Muscle of leg (tissue), 11 donors: Measurements from ENCODE around the gene NPR2. TPM values are rescaled to one million over a fixed set of nuclear protein-coding genes. Genes with fewer than 3 reads are reported as not detected.

Experiments used
- DNase-seq: peaks from one replicate; pipeline ENCODE4 v3.0.0; 2013
- H3K27ac ChIP-seq: one replicate; pipeline ENCODE4 v1.5.1; 2013; ENCODE audit warnings: mild to moderate bottlenecking, low read length, control low read depth
- H3K27me3 ChIP-seq: one replicate; pipeline ENCODE4 v1.6.1; 2013; ENCODE audit warnings: low read length; ENCODE audit not compliant: control insufficient read depth, insufficient read depth
- H3K36me3 ChIP-seq: one replicate; pipeline ENCODE4 v1.6.1; 2013; ENCODE audit warnings: low read length; ENCODE audit not compliant: control insufficient read depth, insufficient read depth
- H3K4me1 ChIP-seq: one replicate; pipeline ENCODE4 v1.6.1; 2013; ENCODE audit warnings: low read length; ENCODE audit not compliant: control insufficient read depth, insufficient read depth
- H3K4me3 ChIP-seq: one replicate; pipeline ENCODE4 v1.5.1; 2013; ENCODE audit warnings: low read length, control low read depth
- H3K9me3 ChIP-seq: replicated peaks from 2 replicates; pipeline ENCODE4 v1.6.1; 2013; ENCODE audit warnings: low read depth, low read length; ENCODE audit not compliant: control insufficient read depth
- WGBS: methylation state at CpG from one replicate; pipeline ENCODE4 v1.1.5; 2013; ENCODE audit warnings: missing lambda C conversion rate; ENCODE audit not compliant: insufficient coverage; 5-methylcytosine and 5-hydroxymethylcytosine counted together
- polyA plus RNA-seq, 8 donors: library from polyadenylated mRNA; unstranded; fragments of 120-200 nt; gene quantifications; one replicate each; pipeline versions ENCODE4 v1.2.1 to v1.2.3, GENCODE V29; 2013; ENCODE audit warnings: inconsistent platforms in 1 of 8, low replicate concordance in 1 of 8; ENCODE audit not compliant: insufficient read length in 8 of 8, insufficient read depth in 1 of 8
- total RNA-seq: library from RNA; stranded (reverse); fragments of 120-200 nt; gene quantifications from one replicate; pipeline ENCODE4 v1.2.4, GENCODE V29; 2013

The NPR2 gene
- total and polyA plus RNA-seq, 9 donors: 16.8 to 37.3 (median 27.0) TPM

- WGBS: no CpG with 5 or more reads among the region's 3 CpGs
- H3K4me1 ChIP-seq: peaks cover 4% of the 10 kb centered on the region
- no peaks in the 10 kb centered on the region for H3K36me3 ChIP-seq
- H3K27ac ChIP-seq: no peak overlapping the region
- no peaks in the 10 kb centered on the region for H3K9me3 ChIP-seq
- DNase-seq: no peak
- H3K27me3 ChIP-seq: no peaks in the 10 kb centered on the region
- no peak overlapping the region for H3K4me3 ChIP-seq
Measured at GRCh38 chr9:35778496-35778895, 12.9 kb upstream of the NPR2 start.

DNA sequence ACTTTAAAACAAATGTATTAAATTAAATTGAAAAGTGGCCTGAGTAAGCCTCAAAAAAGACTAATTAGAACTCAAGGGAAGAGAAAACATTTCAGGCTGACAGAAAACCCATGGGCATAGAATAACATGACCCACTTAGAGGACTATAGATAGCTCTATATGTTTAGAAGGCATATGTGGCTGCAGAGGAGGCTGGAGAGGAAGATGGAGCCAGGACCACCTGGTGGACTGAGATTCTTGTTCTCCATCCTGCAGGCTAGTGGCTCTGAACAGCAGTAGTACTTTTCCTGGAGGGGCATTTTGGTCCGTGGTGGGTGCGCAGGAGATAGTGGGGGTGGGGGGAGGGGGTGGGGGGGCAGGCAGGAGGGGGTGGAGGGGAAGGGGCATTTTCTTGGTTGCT is 10.3 kb upstream of the NPR2 start:
- Histone ChIP-seq H3K9me3 (no peaks in the 10 kb centered on the region), H3K27ac (no peak overlapping the region), H3K27me3 (no peaks in the 10 kb centered on the region), H3K4me1 (no peaks in the 10 kb centered on the region), H3K4me3 (no peak overlapping the region), H3K36me3 (no peaks in the 10 kb centered on the region)
- DNase-seq: no peak
- no CpG with 5 or more reads among the region's 2 CpGs for WGBS

- Histone ChIP-seq H3K4me3 (no peak overlapping the region), H3K9me3 (no peaks in the 10 kb centered on the region), H3K36me3 (no peaks in the 10 kb centered on the region), H3K4me1 (no peaks in the 10 kb centered on the region), H3K27me3 (no peaks in the 10 kb centered on the region), H3K27ac (no peak overlapping the region)
- DNase-seq: no peak
Measured at GRCh38 chr9:35783418-35783817, 8.0 kb upstream of the NPR2 start.

- Histone ChIP-seq H3K36me3 (no peaks in the 10 kb centered on the region), H3K4me1 (peaks cover 31% of the 10 kb centered on the region), H3K4me3 (no peak overlapping the region), H3K27me3 (peaks cover 7% of the 10 kb centered on the region), H3K27ac (no peak overlapping the region), H3K9me3 (no peaks in the 10 kb centered on the region)
- DNase-seq: no peak
- WGBS: no CpG with 5 or more reads among the region's 2 CpGs
Measured at GRCh38 chr9:35789541-35789940, 1.9 kb upstream of the NPR2 start.

GRCh38 chr9:35790025-35790384 is 1.4 kb upstream of the NPR2 start:
- Histone ChIP-seq H3K27me3 (peaks cover 7% of the 10 kb centered on the region), H3K36me3 (no peaks in the 10 kb centered on the region), H3K9me3 (no peaks in the 10 kb centered on the region), H3K4me1 (peaks cover 31% of the 10 kb centered on the region), H3K27ac (no peak overlapping the region), H3K4me3 (no peak overlapping the region)
- no peak for DNase-seq
- 38% methylated on average over 3 of the region's 4 CpGs for WGBS

- DNase-seq: peak; percentile 93
- peak overlapping the region; percentile 28 for H3K4me3 ChIP-seq
- no peaks in the 10 kb centered on the region for H3K36me3 ChIP-seq
- H3K4me1 ChIP-seq: peaks cover 31% of the 10 kb centered on the region
- peaks cover 7% of the 10 kb centered on the region for H3K27me3 ChIP-seq
- 22% methylated on average over 30 of the region's 37 CpGs for WGBS
- H3K9me3 ChIP-seq: no peaks in the 10 kb centered on the region
- peak overlapping the region; percentile 45 for H3K27ac ChIP-seq
Measured at GRCh38 chr9:35790385-35791296, 750 bp upstream of the NPR2 start.

GRCh38 chr9:35792024-35792813 is 828 bp downstream of the NPR2 start:
- Histone ChIP-seq H3K27me3 (peaks cover 7% of the 10 kb centered on the region), H3K27ac (no peak overlapping the region), H3K4me1 (peaks cover 31% of the 10 kb centered on the region), H3K9me3 (no peaks in the 10 kb centered on the region), H3K36me3 (no peaks in the 10 kb centered on the region), H3K4me3 (peak overlapping the region; percentile 69)
- DNase-seq: no peak
- WGBS: 74% methylated on average over 25 of the region's 34 CpGs

GRCh38 chr9:35792826-35793225 is 1.4 kb downstream of the NPR2 start:
- Histone ChIP-seq H3K36me3 (no peaks in the 10 kb centered on the region), H3K27ac (no peak overlapping the region), H3K9me3 (no peaks in the 10 kb centered on the region), H3K27me3 (peaks cover 7% of the 10 kb centered on the region), H3K4me3 (no peak overlapping the region), H3K4me1 (peaks cover 31% of the 10 kb centered on the region)
- no peak for DNase-seq
- WGBS: 78% methylated on average over 14 of the region's 14 CpGs

- DNase-seq: no peak
- WGBS: 35% methylated on average over 2 of the region's 2 CpGs
- Histone ChIP-seq H3K27me3 (peaks cover 7% of the 10 kb centered on the region), H3K4me3 (no peak overlapping the region), H3K4me1 (peaks cover 31% of the 10 kb centered on the region), H3K9me3 (no peaks in the 10 kb centered on the region), H3K36me3 (no peaks in the 10 kb centered on the region), H3K27ac (no peak overlapping the region)
Measured at GRCh38 chr9:35793461-35793860, 2.1 kb downstream of the NPR2 start.

DNA sequence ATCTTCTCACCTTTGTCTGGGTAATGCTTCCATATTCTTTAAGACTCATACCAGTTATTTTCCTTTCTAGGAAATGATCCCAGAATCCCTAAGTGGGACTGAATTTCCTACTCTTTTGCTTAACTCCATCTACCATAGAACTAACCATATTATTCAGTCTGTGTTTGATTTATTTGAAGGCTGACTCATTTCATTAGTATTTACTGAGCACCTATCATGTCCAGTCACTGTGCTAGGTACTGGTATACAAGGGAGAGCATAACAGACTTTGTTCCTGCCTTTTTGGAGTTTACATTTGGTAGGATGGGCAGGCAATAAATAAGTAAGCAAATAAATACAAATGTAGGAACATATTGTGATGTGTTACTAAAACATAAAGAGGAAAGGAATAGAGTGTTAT is 4.3 kb downstream of the NPR2 start:
- Histone ChIP-seq H3K27me3 (peaks cover 5% of the 10 kb centered on the region), H3K4me3 (no peak overlapping the region), H3K4me1 (peaks cover 27% of the 10 kb centered on the region), H3K27ac (no peak overlapping the region), H3K36me3 (peaks cover 14% of the 10 kb centered on the region), H3K9me3 (no peaks in the 10 kb centered on the region)
- DNase-seq: no peak
